B cell (primary cell): ENCODE data around the gene SCFD2.

Experiments
- EZH2 ChIP-seq: IDR thresholded peaks from 2 replicates; pipeline ENCODE4 v1.6.1; 2012; ENCODE audit warnings: borderline replicate concordance, low read depth, mild to moderate bottlenecking, moderate library complexity, low read length; ENCODE audit not compliant: insufficient read depth, poor library complexity, severe bottlenecking
- TF ChIP-seq, protein P1 (sequence below): fragments of 200-600 bp; IDR thresholded peaks from one replicate; pipeline ENCODE4 v1.8.0; 2022; ENCODE audit warnings: antibody characterized with exemption, mild to moderate bottlenecking

GRCh38 chr4:52999626-53000025 lies 366.2 kb downstream of the SCFD2 start:
- TF ChIP-seq, protein P1, sequence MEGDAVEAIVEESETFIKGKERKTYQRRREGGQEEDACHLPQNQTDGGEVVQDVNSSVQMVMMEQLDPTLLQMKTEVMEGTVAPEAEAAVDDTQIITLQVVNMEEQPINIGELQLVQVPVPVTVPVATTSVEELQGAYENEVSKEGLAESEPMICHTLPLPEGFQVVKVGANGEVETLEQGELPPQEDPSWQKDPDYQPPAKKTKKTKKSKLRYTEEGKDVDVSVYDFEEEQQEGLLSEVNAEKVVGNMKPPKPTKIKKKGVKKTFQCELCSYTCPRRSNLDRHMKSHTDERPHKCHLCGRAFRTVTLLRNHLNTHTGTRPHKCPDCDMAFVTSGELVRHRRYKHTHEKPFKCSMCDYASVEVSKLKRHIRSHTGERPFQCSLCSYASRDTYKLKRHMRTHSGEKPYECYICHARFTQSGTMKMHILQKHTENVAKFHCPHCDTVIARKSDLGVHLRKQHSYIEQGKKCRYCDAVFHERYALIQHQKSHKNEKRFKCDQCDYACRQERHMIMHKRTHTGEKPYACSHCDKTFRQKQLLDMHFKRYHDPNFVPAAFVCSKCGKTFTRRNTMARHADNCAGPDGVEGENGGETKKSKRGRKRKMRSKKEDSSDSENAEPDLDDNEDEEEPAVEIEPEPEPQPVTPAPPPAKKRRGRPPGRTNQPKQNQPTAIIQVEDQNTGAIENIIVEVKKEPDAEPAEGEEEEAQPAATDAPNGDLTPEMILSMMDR = no peak
- TF ChIP-seq EZH2 = no peak
